Activated CD8-positive, alpha-beta memory T cell treated with anti-CD3 and anti-CD28 coated beads, Interleukin-2, amount 50 U/mL, for 1 hour (primary cell): ENCODE data around the gene HRH1.
"Not testable (repeated sequence)": the region's sequence is repeated elsewhere in the genome, so short reads cannot be mapped to it uniquely, and the experiment has no call there.

Source experiments
- DNase-seq: peaks from one replicate; pipeline ENCODE4 v3.0.0-alpha.2; 2020; ENCODE audit errors: extremely low read depth

Gene HRH1

GRCh38 chr3:11154036-11154952 lies at the start of gene HRH1:
Gene HRH1 (plus strand): TSS chr3:11154493. CDS start chr3:11259038, 104,545 bp downstream.
- DNase-seq: no peak

GRCh38 chr3:11113316-11113715 lies 41.0 kb upstream of the HRH1 start:
- not testable (repeated sequence) for DNase-seq

GRCh38 chr3:11115548-11115947 lies 38.7 kb upstream of the HRH1 start:
- DNase-seq: no peak

GRCh38 chr3:11116336-11117059 lies 37.8 kb upstream of the HRH1 start:
- no peak for DNase-seq

GRCh38 chr3:11117591-11117990 lies 36.7 kb upstream of the HRH1 start:
- no peak for DNase-seq

- DNase-seq: no peak
Observed at GRCh38 chr3:11118181-11118682, 36.1 kb upstream of the HRH1 start.

- no peak for DNase-seq
Observed at GRCh38 chr3:11120091-11120805, 34.0 kb upstream of the HRH1 start.

GRCh38 chr3:11126653-11127052 lies 27.6 kb upstream of the HRH1 start:
- no peak for DNase-seq

GRCh38 chr3:11128682-11129632 lies 25.3 kb upstream of the HRH1 start:
- DNase-seq: no peak

- DNase-seq: no peak
Observed at GRCh38 chr3:11130385-11130784, 23.9 kb upstream of the HRH1 start.

GRCh38 chr3:11131371-11131770 lies 22.9 kb upstream of the HRH1 start:
- DNase-seq: no peak

- not testable (repeated sequence) for DNase-seq
Observed at GRCh38 chr3:11131886-11132285, 22.4 kb upstream of the HRH1 start.

GRCh38 chr3:11132861-11133260 lies 21.4 kb upstream of the HRH1 start:
- no peak for DNase-seq

GRCh38 chr3:11134794-11135193 lies 19.5 kb upstream of the HRH1 start:
- DNase-seq: no peak

- no peak for DNase-seq
Observed at GRCh38 chr3:11136116-11136515, 18.2 kb upstream of the HRH1 start.

GRCh38 chr3:11136830-11137626 lies 17.3 kb upstream of the HRH1 start:
- DNase-seq: no peak

GRCh38 chr3:11137627-11137959 lies 16.7 kb upstream of the HRH1 start:
- no peak for DNase-seq

GRCh38 chr3:11138371-11138770 lies 15.9 kb upstream of the HRH1 start:
- DNase-seq: no peak

GRCh38 chr3:11140030-11140712 lies 14.1 kb upstream of the HRH1 start:
- no peak for DNase-seq

GRCh38 chr3:11140713-11141104 lies 13.6 kb upstream of the HRH1 start:
- DNase-seq: no peak
